Gastrocnemius medialis (tissue), 4 donors: ENCODE data around the gene GPR155.

ENCODE experiments used
- CTCF ChIP-seq, 5 experiments: fragments of 450-650 bp in 3 of 5; fragments of 200-600 bp in 2 of 5; sonication (generic) in 2 of 5; IDR thresholded peaks in 4 of 5; conservative IDR thresholded peaks in 1 of 5; 1 replicate in 4 of 5; 2 replicates in 1 of 5; pipeline ENCODE4 v1.5.1; 2016 to 2019; ENCODE audit warnings: antibody characterized with exemption in 5 of 5, mild to moderate bottlenecking in 3 of 5, moderate library complexity in 3 of 5
- POLR2A ChIP-seq, 2 donors: fragments of 450-650 bp; IDR thresholded peaks; one replicate each; pipeline ENCODE4 v1.6.1; 2017; ENCODE audit warnings: antibody characterized with exemption in 2 of 2, mild to moderate bottlenecking in 2 of 2, moderate library complexity in 2 of 2

DNA sequence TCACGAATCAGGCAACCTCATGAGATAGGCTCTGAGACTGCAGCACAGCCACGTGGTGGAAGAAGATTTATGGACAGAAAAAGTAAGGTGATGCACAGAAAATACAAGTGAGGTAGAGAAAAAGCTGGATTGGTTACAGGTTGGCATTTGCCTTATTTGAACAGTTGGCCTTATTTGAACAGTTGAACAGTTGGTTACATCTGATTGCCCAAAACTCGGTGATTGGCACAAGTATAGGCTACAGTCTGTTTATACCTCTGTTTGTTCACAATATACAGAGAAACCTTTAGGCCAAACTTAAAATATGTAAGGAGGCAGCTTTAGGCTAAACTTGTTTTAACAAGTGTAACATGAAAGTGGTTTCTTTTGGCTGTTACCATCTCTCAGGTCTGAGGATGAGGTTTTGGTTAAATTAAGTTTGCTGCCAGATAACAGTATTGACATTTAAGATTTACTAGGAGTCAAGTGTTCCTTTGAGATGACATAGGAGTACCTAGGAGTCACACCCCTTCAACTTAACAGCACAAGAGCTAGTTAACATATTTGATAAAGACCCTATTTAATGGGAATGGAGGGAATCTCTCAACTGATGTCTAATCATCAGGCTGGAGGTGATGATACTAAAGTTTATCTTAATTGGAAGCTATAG, 16.5 kb upstream of the GPR155 start:
- no peak for TF ChIP-seq CTCF (IDR thresholded peaks at IDR 0.05 in 4 of 5, conservative IDR thresholded peaks at IDR 0.05 in 1 of 5)
- no peak for TF ChIP-seq POLR2A (IDR thresholded peaks at IDR 0.05)
